Neural cell (in vitro differentiated cells): Measurements from ENCODE around the gene C22orf39.

Experiments
- EZH2 ChIP-seq: fragments of 200-600, 300-800 bp; shearing (Covaris generic), sonication (generic); IDR thresholded peaks from 2 replicates; pipeline ENCODE4 v1.6.1; 2014; ENCODE audit warnings: antibody characterized with exemption, low read length, borderline replicate concordance, mild to moderate bottlenecking; ENCODE audit not compliant: insufficient read depth, poor library complexity, severe bottlenecking
- POLR2AphosphoS5 ChIP-seq: IDR thresholded peaks from 2 replicates; pipeline ENCODE4 v1.6.1; 2012
- SMC3 ChIP-seq: fragments of 450-650 bp; conservative IDR thresholded peaks from 2 replicates; pipeline ENCODE4 v1.6.1; 2014; ENCODE audit warnings: antibody characterized with exemption, mild to moderate bottlenecking, moderate library complexity; ENCODE audit not compliant: poor library complexity
- TF ChIP-seq, protein P1 (sequence below): fragments of 450-650 bp; IDR thresholded peaks from 2 replicates; pipeline ENCODE4 v1.5.1; 2014; ENCODE audit warnings: antibody characterized with exemption, mild to moderate bottlenecking, moderate library complexity; ENCODE audit not compliant: poor library complexity, severe bottlenecking

DNA sequence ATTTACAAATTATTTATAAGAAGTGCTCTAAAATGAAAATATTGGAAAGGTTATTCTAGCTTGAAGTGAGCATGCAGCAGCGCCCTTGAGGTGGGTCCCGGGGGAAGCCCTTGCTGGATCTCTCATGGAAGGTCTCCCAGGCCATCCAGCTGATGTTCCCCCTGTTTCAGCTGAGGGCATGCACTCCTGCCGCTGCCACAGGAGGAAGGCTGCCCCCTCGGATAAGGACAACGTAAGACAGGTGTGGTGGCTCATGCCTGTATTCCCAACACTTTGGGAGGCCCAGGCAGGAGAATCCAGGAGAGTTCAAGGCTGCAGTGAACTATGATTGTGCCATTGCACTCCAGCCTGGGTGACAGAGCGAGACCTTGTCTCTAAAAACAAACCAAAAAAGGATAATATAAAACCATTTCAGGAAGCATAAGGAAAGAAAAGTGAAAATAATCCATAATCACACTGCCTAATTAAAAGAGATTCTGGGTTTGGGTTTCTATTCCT lies 47.2 kb upstream of the C22orf39 start:
- TF ChIP-seq, protein P1, sequence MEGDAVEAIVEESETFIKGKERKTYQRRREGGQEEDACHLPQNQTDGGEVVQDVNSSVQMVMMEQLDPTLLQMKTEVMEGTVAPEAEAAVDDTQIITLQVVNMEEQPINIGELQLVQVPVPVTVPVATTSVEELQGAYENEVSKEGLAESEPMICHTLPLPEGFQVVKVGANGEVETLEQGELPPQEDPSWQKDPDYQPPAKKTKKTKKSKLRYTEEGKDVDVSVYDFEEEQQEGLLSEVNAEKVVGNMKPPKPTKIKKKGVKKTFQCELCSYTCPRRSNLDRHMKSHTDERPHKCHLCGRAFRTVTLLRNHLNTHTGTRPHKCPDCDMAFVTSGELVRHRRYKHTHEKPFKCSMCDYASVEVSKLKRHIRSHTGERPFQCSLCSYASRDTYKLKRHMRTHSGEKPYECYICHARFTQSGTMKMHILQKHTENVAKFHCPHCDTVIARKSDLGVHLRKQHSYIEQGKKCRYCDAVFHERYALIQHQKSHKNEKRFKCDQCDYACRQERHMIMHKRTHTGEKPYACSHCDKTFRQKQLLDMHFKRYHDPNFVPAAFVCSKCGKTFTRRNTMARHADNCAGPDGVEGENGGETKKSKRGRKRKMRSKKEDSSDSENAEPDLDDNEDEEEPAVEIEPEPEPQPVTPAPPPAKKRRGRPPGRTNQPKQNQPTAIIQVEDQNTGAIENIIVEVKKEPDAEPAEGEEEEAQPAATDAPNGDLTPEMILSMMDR, result no peak
- TF ChIP-seq EZH2, result no peak
- TF ChIP-seq POLR2AphosphoS5, result no peak
- no peak for TF ChIP-seq SMC3
